ENCODE measurements around the gene NFIX.

Gene NFIX

DNA sequence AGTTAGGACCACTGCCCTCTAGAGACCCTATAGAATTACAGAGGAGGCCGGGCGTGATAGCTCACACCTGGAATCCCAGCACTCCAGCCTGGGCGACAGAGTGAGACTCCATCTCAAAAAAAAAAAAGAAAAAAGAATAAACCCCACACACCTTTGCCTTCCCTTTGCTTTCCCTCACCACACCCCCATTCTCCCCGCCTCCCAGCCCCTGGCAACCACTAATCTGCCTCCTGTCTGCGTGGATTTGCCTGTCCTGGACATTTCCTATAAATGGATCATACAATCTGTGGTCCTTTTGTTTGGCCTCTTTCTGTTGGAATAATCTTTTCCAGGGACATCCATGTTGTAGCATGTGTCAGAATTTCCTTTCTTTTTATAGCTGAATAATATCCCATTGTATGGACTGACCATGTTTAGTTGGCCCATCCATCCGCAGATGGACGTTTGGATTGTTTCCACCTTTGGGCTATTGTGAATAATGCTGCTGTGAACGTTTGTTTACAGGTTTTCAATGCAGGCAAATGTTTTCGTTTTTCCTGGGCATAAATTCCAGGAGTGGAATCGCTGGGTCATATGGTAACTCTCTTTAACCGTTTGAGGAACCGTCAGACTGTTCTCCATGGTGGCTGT lies 138.1 kb downstream of the NFIX start:
- Histone ChIP-seq H3K9me3 (ENCODE audit: control insufficient read depth, low read depth, low read length) (no peaks in the 10 kb centered on the region), H3K4me3 (ENCODE audit: low read length) (no peak overlapping the region), H3K27ac (ENCODE audit: low read length) (no peak overlapping the region), H3K9ac (ENCODE audit: low read length) (no peak overlapping the region), H3K4me1 (ENCODE audit: control insufficient read depth, low read depth, low read length) (no peaks in the 10 kb centered on the region), H3K36me3 (ENCODE audit: control insufficient read depth, low read depth, low read length) (peaks cover 35% of the 10 kb centered on the region), H3K27me3 (ENCODE audit: control insufficient read depth, insufficient read depth, low read length) (no peaks in the 10 kb centered on the region)

DNA sequence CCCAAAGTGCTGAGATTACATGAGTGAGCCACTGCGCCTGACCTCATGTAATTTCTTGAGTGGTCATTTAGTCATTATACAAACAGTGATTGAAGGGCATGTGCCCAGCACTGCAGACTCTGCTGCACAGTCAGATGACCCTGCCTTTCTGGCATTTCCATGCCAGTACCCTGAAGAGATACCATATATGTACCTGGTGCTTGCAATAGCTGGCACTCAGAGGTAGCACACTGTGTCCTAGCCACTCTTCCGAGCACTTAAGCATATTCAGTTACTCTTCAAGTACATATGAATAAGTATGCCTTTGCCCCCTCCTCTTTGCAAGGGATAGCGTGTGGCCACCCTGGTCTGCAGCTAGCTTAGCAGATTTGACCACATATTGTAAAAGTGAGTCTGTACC lies 139.4 kb downstream of the NFIX start:
- peaks cover 41% of the 10 kb centered on the region for H3K36me3 ChIP-seq (ENCODE audit: control insufficient read depth, low read depth, low read length)
- H3K9me3 ChIP-seq (ENCODE audit: control insufficient read depth, low read depth, low read length), result no peaks in the 10 kb centered on the region
- no peak overlapping the region for H3K4me3 ChIP-seq (ENCODE audit: low read length)
- no peaks in the 10 kb centered on the region for H3K4me1 ChIP-seq (ENCODE audit: control insufficient read depth, low read depth, low read length)
- no peak overlapping the region for H3K9ac ChIP-seq (ENCODE audit: low read length)
- H3K27ac ChIP-seq (ENCODE audit: low read length), result no peak overlapping the region
- no peaks in the 10 kb centered on the region for H3K27me3 ChIP-seq (ENCODE audit: control insufficient read depth, insufficient read depth, low read length)

DNA sequence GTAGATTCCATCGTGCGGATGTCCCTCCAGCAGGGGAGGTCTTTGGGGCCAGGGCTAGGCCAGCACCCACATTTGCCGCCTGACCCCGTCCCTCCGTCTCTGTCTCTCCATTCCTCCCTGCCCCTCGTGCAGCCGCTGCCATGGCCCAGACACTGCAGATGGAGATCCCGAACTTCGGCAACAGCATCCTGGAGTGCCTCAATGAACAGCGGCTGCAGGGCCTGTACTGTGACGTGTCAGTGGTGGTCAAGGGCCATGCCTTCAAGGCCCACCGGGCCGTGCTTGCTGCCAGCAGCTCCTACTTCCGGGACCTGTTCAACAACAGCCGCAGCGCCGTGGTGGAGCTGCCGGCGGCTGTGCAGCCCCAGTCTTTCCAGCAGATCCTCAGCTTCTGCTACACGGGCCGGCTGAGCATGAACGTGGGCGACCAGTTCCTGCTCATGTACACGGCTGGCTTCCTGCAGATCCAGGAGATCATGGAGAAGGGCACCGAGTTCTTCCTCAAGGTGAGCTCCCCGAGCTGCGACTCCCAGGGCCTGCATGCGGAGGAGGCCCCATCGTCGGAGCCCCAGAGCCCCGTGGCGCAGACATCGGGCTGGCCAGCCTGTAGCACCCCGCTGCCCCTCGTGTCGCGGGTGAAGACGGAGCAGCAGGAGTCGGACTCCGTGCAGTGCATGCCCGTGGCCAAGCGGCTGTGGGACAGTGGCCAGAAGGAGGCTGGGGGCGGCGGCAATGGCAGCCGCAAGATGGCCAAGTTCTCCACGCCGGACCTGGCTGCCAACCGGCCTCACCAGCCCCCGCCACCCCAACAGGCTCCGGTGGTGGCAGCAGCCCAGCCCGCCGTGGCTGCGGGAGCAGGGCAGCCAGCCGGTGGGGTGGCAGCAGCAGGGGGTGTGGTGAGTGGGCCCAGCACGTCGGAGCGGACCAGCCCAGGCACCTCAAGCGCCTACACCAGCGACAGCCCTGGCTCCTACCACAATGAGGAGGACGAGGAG lies 140.1 kb downstream of the NFIX start:
- no peak overlapping the region for H3K9ac ChIP-seq (ENCODE audit: low read length)
- H3K9me3 ChIP-seq (ENCODE audit: control insufficient read depth, low read depth, low read length), result no peaks in the 10 kb centered on the region
- no peak overlapping the region for H3K27ac ChIP-seq (ENCODE audit: low read length)
- H3K4me3 ChIP-seq (ENCODE audit: low read length), result no peak overlapping the region
- no peaks in the 10 kb centered on the region for H3K4me1 ChIP-seq (ENCODE audit: control insufficient read depth, low read depth, low read length)
- H3K36me3 ChIP-seq (ENCODE audit: control insufficient read depth, low read depth, low read length), result peaks cover 41% of the 10 kb centered on the region
- no peaks in the 10 kb centered on the region for H3K27me3 ChIP-seq (ENCODE audit: control insufficient read depth, insufficient read depth, low read length)

DNA sequence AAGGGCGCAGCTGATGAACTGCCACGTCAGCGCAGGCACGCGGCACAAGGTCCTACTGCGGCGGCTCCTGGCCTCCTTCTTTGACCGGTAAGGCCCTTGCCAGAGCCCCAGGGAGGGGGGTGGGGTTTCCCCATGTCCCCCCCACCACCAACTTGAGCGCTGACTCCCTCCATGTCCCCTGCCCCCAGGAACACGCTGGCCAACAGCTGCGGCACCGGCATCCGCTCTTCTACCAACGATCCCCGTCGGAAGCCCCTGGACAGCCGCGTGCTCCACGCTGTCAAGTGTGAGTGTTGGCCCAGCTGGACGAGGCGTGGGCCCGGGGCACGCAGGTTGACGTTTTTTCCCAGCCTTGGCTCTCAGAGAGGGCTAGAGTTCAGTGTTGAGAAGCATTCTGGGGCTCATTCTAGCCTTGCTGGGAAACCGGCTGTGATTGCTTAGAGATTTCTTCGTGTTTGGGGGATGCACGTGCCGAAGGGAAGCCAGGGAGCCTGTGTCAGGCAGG lies 142.1 kb downstream of the NFIX start:
- Histone ChIP-seq H3K9me3 (ENCODE audit: control insufficient read depth, low read depth, low read length) (no peaks in the 10 kb centered on the region), H3K27ac (ENCODE audit: low read length) (no peak overlapping the region), H3K4me3 (ENCODE audit: low read length) (no peak overlapping the region), H3K4me1 (ENCODE audit: control insufficient read depth, low read depth, low read length) (no peaks in the 10 kb centered on the region), H3K27me3 (ENCODE audit: control insufficient read depth, insufficient read depth, low read length) (no peaks in the 10 kb centered on the region), H3K36me3 (ENCODE audit: control insufficient read depth, low read depth, low read length) (peaks cover 41% of the 10 kb centered on the region), H3K9ac (ENCODE audit: low read length) (no peak overlapping the region)

DNA sequence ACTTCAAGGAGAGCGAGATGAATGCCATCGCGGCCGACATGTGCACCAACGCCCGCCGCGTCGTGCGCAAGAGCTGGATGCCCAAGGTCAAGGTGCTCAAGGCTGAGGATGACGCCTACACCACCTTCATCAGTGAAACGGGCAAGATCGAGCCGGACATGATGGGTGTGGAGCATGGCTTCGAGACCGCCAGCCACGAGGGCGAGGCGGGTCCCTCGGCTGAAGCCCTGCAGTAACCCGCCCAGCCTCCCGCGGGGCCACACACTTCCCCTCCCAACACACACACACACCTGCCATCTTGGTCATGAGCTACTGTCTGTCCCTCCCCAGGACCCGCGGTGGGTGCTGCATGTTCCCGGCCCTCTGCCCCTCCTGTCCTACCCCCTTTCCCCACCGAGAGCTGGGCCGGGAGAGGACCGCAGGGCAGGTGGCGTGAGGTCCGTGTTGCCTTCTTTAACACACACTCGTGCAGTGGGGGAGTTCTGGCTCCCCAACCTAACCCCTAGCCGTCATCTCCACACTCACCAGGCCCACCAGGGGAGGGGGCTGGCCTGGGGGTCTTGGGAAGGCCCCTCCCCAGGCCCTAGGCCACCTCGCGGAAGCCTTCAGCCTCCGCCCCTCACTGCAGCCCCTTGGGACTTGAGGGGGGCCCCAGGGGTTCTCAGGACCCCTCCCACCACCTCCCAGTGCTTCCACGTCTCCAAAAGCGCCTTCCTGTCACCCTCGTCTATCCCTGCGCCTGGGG lies 143.1 kb downstream of the NFIX start:
- H3K27ac ChIP-seq (ENCODE audit: low read length), result no peak overlapping the region
- H3K4me3 ChIP-seq (ENCODE audit: low read length), result no peak overlapping the region
- H3K27me3 ChIP-seq (ENCODE audit: control insufficient read depth, insufficient read depth, low read length), result no peaks in the 10 kb centered on the region
- H3K9me3 ChIP-seq (ENCODE audit: control insufficient read depth, low read depth, low read length), result no peaks in the 10 kb centered on the region
- no peak overlapping the region for H3K9ac ChIP-seq (ENCODE audit: low read length)
- H3K36me3 ChIP-seq (ENCODE audit: control insufficient read depth, low read depth, low read length), result peaks cover 41% of the 10 kb centered on the region
- H3K4me1 ChIP-seq (ENCODE audit: control insufficient read depth, low read depth, low read length), result no peaks in the 10 kb centered on the region

DNA sequence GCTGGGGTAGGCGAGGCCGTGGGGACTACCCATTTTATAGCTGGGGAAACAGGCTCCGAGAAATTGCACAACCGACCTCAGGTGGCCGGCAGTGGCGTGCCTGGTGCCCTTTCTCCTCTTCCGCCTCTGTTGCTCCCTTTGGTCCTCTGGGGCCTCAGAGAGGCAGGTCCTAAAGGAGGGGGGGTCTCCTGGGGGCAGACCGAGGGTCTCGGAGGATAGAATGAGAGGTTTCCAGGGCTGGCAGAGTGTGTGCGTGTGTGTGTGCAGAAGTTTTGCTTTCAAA lies 143.6 kb downstream of the NFIX start:
- Histone ChIP-seq H3K9ac (ENCODE audit: low read length) (no peak overlapping the region), H3K36me3 (ENCODE audit: control insufficient read depth, low read depth, low read length) (peaks cover 41% of the 10 kb centered on the region), H3K27ac (ENCODE audit: low read length) (no peak overlapping the region)

DNA sequence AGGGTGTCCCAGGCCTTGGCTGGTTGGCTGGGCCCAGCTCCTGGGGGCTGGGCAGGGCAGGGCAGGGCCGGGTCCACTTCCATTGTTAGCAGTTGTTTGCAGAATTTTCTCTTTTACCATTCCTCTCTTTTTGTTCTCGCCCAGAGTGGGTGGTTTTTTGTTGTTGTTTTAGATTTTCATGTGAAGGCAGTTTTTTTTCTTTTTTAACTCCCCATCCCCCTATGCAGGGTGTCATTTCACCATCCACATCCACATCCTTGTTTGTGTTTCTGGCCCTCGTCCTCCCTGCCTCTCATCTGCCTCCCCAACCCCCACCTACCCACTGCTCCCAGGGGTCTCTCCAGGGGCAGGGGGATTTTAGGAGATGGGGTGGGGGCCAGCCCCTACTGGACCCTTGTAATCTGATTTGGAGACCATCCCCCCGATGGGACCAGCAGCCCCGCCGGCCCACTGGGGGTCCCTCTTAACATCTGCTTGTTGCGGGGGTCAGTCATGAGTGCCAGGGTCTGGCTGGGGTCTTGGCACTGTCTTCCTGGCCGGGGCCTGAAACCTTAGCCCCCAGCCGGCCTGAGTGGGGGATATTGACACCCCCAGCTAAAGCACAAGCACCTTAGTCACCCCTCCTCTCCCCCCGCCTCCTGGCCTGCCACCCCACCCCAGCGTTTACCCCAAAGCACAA lies 144.5 kb downstream of the NFIX start:
- Histone ChIP-seq H3K9ac (ENCODE audit: low read length) (no peak overlapping the region), H3K27me3 (ENCODE audit: control insufficient read depth, insufficient read depth, low read length) (no peaks in the 10 kb centered on the region), H3K36me3 (ENCODE audit: control insufficient read depth, low read depth, low read length) (peaks cover 43% of the 10 kb centered on the region), H3K4me3 (ENCODE audit: low read length) (no peak overlapping the region), H3K27ac (ENCODE audit: low read length) (no peak overlapping the region), H3K4me1 (ENCODE audit: control insufficient read depth, low read depth, low read length) (no peaks in the 10 kb centered on the region), H3K9me3 (ENCODE audit: control insufficient read depth, low read depth, low read length) (no peaks in the 10 kb centered on the region)

More for the DNA sequence above, 143.6 kb downstream of the NFIX start:
- H3K27me3 ChIP-seq (ENCODE audit: control insufficient read depth, insufficient read depth, low read length), result no peaks in the 10 kb centered on the region
- no peak overlapping the region for H3K4me3 ChIP-seq (ENCODE audit: low read length)
- no peaks in the 10 kb centered on the region for H3K4me1 ChIP-seq (ENCODE audit: control insufficient read depth, low read depth, low read length)
- no peaks in the 10 kb centered on the region for H3K9me3 ChIP-seq (ENCODE audit: control insufficient read depth, low read depth, low read length)

DNA sequence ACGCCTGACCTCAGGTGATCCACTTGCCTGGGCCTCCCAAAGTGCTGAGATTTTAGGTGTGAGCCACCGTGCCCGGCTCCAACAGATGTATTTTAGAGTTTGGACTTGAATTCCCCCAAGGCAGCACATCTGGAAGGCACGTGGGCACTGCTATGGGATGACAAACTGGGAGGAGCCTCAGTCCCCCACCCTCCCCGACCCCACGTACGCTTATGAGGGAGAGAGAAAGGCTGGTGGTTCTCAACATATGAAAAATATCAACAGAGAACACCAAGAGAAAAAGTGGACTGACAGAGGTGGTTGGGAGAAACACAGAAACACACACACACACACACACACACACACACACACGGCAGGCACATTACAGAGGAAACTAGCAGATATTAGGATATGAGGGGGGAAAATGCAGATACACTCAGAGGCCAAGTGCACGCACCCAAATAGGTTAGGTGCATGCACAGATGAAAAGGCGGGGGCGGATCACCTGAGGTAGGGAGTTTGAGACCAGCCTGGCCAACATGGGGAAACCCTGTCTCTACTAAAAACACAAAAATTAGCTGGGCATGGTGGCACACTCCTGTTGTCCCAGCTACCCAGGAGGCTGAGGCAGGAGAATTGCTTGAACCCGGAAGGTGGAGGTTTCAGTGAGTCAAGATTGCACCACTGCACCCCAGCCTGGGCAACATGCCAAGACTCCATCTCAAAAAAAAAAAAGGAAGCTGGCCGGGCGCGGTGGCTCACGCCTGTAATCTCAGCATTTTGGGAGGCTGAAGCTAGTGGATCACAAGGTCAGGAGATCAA lies 151.7 kb downstream of the NFIX start:
- Histone ChIP-seq H3K4me1 (ENCODE audit: control insufficient read depth, low read depth, low read length) (no peaks in the 10 kb centered on the region), H3K36me3 (ENCODE audit: control insufficient read depth, low read depth, low read length) (peaks cover 3% of the 10 kb centered on the region), H3K9me3 (ENCODE audit: control insufficient read depth, low read depth, low read length) (no peaks in the 10 kb centered on the region), H3K27me3 (ENCODE audit: control insufficient read depth, insufficient read depth, low read length) (no peaks in the 10 kb centered on the region), H3K27ac (ENCODE audit: low read length) (no peak overlapping the region), H3K4me3 (ENCODE audit: low read length) (no peak overlapping the region), H3K9ac (ENCODE audit: low read length) (no peak overlapping the region)

Data from iPS-18a (cell line).